HL-60 (cell line): ENCODE data around the gene OR5AC2.

ENCODE experiments used
- DNase-seq, 2 experiments: peaks; one replicate each; pipeline ENCODE4 v3.0.0-alpha.2; 2010 to 2020; ENCODE audit warnings: low read depth in 1 of 2, low spot score in 1 of 2
- H3K27ac ChIP-seq: fragments of 250-450 bp; sonication (Bioruptor Pico); replicated peaks from 2 replicates; pipeline ENCODE4 v1.5.1; 2020; ENCODE audit warnings: mild to moderate bottlenecking, moderate library complexity
- H3K27me3 ChIP-seq: fragments of 250-450 bp; sonication (Bioruptor Pico); 2 replicates; pipeline ENCODE4 v1.5.1; 2021; ENCODE audit warnings: mild to moderate bottlenecking, moderate library complexity; ENCODE audit not compliant: insufficient read depth, poor library complexity, severe bottlenecking
- H3K4me3 ChIP-seq: replicated peaks from 2 replicates; pipeline ENCODE4 v1.5.1; 2011; ENCODE audit warnings: mild to moderate bottlenecking, control low read depth, low read length; ENCODE audit not compliant: insufficient read depth
- CTCF ChIP-seq: IDR thresholded peaks from one replicate; pipeline ENCODE4 v1.5.1; 2011; ENCODE audit warnings: low read length, control low read depth, inconsistent platforms; ENCODE audit not compliant: insufficient read depth
- GABPA ChIP-seq: IDR thresholded peaks from 2 replicates; pipeline ENCODE4 v1.6.1; 2012; ENCODE audit warnings: low read depth
- POLR2AphosphoS5 ChIP-seq: IDR thresholded peaks from 2 replicates; pipeline ENCODE4 v1.6.1; 2012; ENCODE audit warnings: low read depth
- REST ChIP-seq: IDR thresholded peaks from 2 replicates; pipeline ENCODE4 v1.6.1; 2012; ENCODE audit warnings: low read depth; ENCODE audit not compliant: insufficient replicate concordance
- SPI1 ChIP-seq: IDR thresholded peaks from 2 replicates; pipeline ENCODE4 v1.6.1; 2012; ENCODE audit warnings: low read depth, mild to moderate bottlenecking, borderline replicate concordance
- long read RNA-seq: library from polyadenylated mRNA; unstranded; transcript quantifications from one replicate; pipeline ENCODE4 v2.0.0, GENCODE V29; 2020

Gene OR5AC2
- long read RNA-seq, result 0 reads

GRCh38 chr3:98086873-98087272 is at the start of gene OR5AC2:
Gene OR5AC2 (plus strand): TSS chr3:98087173. CDS start chr3:98087173, 0 bp downstream.
- TF ChIP-seq CTCF (no peak), GABPA (no peak), POLR2AphosphoS5 (no peak), REST (no peak)
- Histone ChIP-seq H3K27ac (no peak within 1 kb of the TSS), H3K4me3 (no peak within 1 kb of the TSS), H3K27me3 (no peaks in the 10 kb centered on the region)
- DNase-seq, result no peak

GRCh38 chr3:98038286-98038685 is 48.7 kb upstream of the OR5AC2 start:
- Histone ChIP-seq H3K27ac (no peak overlapping the region), H3K27me3 (peaks cover 4% of the 10 kb centered on the region), H3K4me3 (no peak overlapping the region)
- TF ChIP-seq POLR2AphosphoS5, result no peak
- no peak for TF ChIP-seq GABPA
- TF ChIP-seq REST, result no peak
- no peak for TF ChIP-seq CTCF
- no peak for TF ChIP-seq SPI1
- no peak for DNase-seq

GRCh38 chr3:98038876-98039275 is 48.1 kb upstream of the OR5AC2 start:
- Histone ChIP-seq H3K4me3 (peak overlapping the region; percentile 4; the same call in 1 of the 2 replicates), H3K27me3 (peaks cover under 1% of the 10 kb centered on the region), H3K27ac (peak overlapping the region; percentile 10; the same call in 1 of the 2 replicates)
- no peak for DNase-seq
- TF ChIP-seq SPI1, result no peak
- TF ChIP-seq POLR2AphosphoS5, result no peak
- no peak for TF ChIP-seq REST
- TF ChIP-seq CTCF, result no peak
- TF ChIP-seq GABPA, result no peak
